HepG2 (cell line): ENCODE measurements around the gene APOM. TPM values are rescaled to one million over a fixed set of nuclear protein-coding genes. Genes with fewer than 3 reads are reported as not detected.

Source experiments
- ATAC-seq: fragments of 200-7000 bp; cut with Tn5 transposase; 3 replicates; pipeline ENCODE4 v1.9.1; 2020; ENCODE audit warnings: mild to moderate bottlenecking, moderate library complexity
- BruUV-seq: library from RNA; stranded (reverse); fragments of 400-500 nt; replicated peaks from 2 replicates; lab custom pipeline; 2021; lab: Mats Ljungman, UMichigan
- CTCF ChIA-PET: fragments of 300-600 bp; formaldehyde crosslinking; extraction: SDS; loops from one replicate; lab custom pipeline; 2021; ENCODE audit warnings: low total read pairs, inconsistent platforms, low intra/inter-chr PET ratio; lab: Yijun Ruan, JAX
- POLR2A ChIA-PET: fragments of 350-600 bp; sonication (Branson Sonifier 250); formaldehyde crosslinking; loops from one replicate; lab custom pipeline; 2020; ENCODE audit warnings: antibody characterized with exemption, inconsistent platforms; lab: Yijun Ruan, JAX
- DNase-seq: peaks from one replicate; pipeline ENCODE4 v3.0.0-alpha.2; 2015; ENCODE audit warnings: low spot score
- FAIRE-seq: peaks from 3 replicates; lab custom pipeline; 2011; peaks lifted over from hg19 to GRCh38; lab: Jason Lieb, UNC
- H2AFZ ChIP-seq: one replicate; pipeline ENCODE4 v1.6.1; 2011; ENCODE audit warnings: low read length, inconsistent platforms
- H3K27ac ChIP-seq: fragments of 300-600 bp; 3 replicates; pipeline ENCODE4 v1.8.0; 2011; ENCODE audit warnings: mixed run types, mild to moderate bottlenecking, mixed read lengths, low read length, inconsistent platforms; ENCODE audit not compliant: insufficient read depth; ENCODE audit errors: extremely low read length
- H3K27me3 ChIP-seq, 2 experiments: fragments of 200-600 bp in 1 of 2; 2 replicates in 1 of 2; 3 replicates in 1 of 2; pipeline versions ENCODE4 v1.6.0 to v1.8.0; 2011; ENCODE audit warnings: low read length in 2 of 2, mild to moderate bottlenecking in 2 of 2, moderate library complexity in 2 of 2, inconsistent platforms in 1 of 2; ENCODE audit not compliant: insufficient read depth in 2 of 2, control insufficient read depth in 1 of 2
- H3K36me3 ChIP-seq, 2 experiments: fragments of 200-600 bp in 1 of 2; replicated peaks in 1 of 2; 2 replicates in 1 of 2; 3 replicates in 1 of 2; pipeline versions ENCODE4 v1.5.1 to v1.8.0; 2011; ENCODE audit warnings: low read length in 2 of 2, inconsistent platforms in 1 of 2; ENCODE audit not compliant: insufficient read depth in 2 of 2, control insufficient read depth in 1 of 2
- H3K4me1 ChIP-seq: 2 replicates; pipeline ENCODE4 v1.5.1; 2012; ENCODE audit warnings: low read length, inconsistent platforms; ENCODE audit not compliant: insufficient read depth
- H3K4me2 ChIP-seq: 2 replicates; pipeline ENCODE4 v1.6.0; 2011; ENCODE audit warnings: low read depth, low read length, inconsistent platforms
- H3K4me3 ChIP-seq, 3 experiments: fragments of 200-600 bp in 1 of 3; sonication (generic), shearing (Covaris generic) in 1 of 3; replicated peaks in 1 of 3; 2 replicates each; pipeline ENCODE4 v1.5.1; 2011 to 2016; ENCODE audit warnings: low read length in 3 of 3, inconsistent platforms in 2 of 3, low read depth in 2 of 3, mild to moderate bottlenecking in 2 of 3, control low read depth in 1 of 3, mixed read lengths in 1 of 3; ENCODE audit not compliant: insufficient read depth in 1 of 3
- H3K79me2 ChIP-seq: one replicate; pipeline ENCODE4 v1.6.1; 2011; ENCODE audit warnings: low read length, inconsistent platforms; ENCODE audit not compliant: insufficient read depth
- H3K9ac ChIP-seq: 2 replicates; pipeline ENCODE4 v1.6.0; 2011; ENCODE audit warnings: mild to moderate bottlenecking, low read depth, low read length, inconsistent platforms; ENCODE audit not compliant: insufficient read depth
- H3K9me3 ChIP-seq: 2 replicates; pipeline ENCODE4 v1.5.1; 2012; ENCODE audit warnings: mild to moderate bottlenecking, low read length
- H4K20me1 ChIP-seq: 2 replicates; pipeline ENCODE4 v1.6.0; 2011; ENCODE audit warnings: inconsistent platforms, mild to moderate bottlenecking, low read length, moderate library complexity; ENCODE audit not compliant: insufficient read depth
- BORCS8-MEF2B ChIP-seq: sonication (generic); formaldehyde crosslinking; IDR thresholded peaks from 2 replicates; pipeline ENCODE4 v1.8.0; 2022; ENCODE audit warnings: mild to moderate bottlenecking, missing genetic modification reagents
- MEIS1 ChIP-seq: sonication (generic); formaldehyde crosslinking; IDR thresholded peaks from 2 replicates; pipeline ENCODE4 v1.9.0; 2021; ENCODE audit warnings: mild to moderate bottlenecking, missing genetic modification reagents, moderate library complexity, borderline replicate concordance
- NFIC ChIP-seq: IDR thresholded peaks from 2 replicates; pipeline ENCODE4 v1.6.1; 2012; ENCODE audit warnings: mild to moderate bottlenecking, low read length, inconsistent platforms
- NR2C2 ChIP-seq: sonication (generic); formaldehyde crosslinking; IDR thresholded peaks from 2 replicates; pipeline ENCODE4 v1.4.0; 2020; ENCODE audit warnings: missing genetic modification reagents, mild to moderate bottlenecking, moderate library complexity, borderline replicate concordance
- RFXANK ChIP-seq: IDR thresholded peaks from 2 replicates; pipeline ENCODE4 v1.6.1; 2016
- SP4 ChIP-seq: sonication (generic); formaldehyde crosslinking; IDR thresholded peaks from 2 replicates; pipeline ENCODE4 v1.8.1; 2023; ENCODE audit warnings: mild to moderate bottlenecking, missing genetic modification reagents
- TBX2 ChIP-seq: sonication (generic); formaldehyde crosslinking; IDR thresholded peaks from 2 replicates; pipeline ENCODE4 v1.5.0; 2020; ENCODE audit warnings: missing genetic modification reagents, mild to moderate bottlenecking, borderline replicate concordance
- TOE1 ChIP-seq: sonication (generic); formaldehyde crosslinking; IDR thresholded peaks from 2 replicates; pipeline ENCODE4 v1.4.0; 2020; ENCODE audit warnings: mild to moderate bottlenecking, missing genetic modification reagents
- ZNF333 ChIP-seq: sonication (generic); formaldehyde crosslinking; IDR thresholded peaks from 2 replicates; pipeline ENCODE4 v1.4.0; 2020; ENCODE audit warnings: mild to moderate bottlenecking, missing genetic modification reagents, borderline replicate concordance
- ZNF34 ChIP-seq: sonication (generic); formaldehyde crosslinking; IDR thresholded peaks from 2 replicates; pipeline ENCODE4 v1.4.0; 2020; ENCODE audit warnings: mild to moderate bottlenecking, missing genetic modification reagents, borderline replicate concordance
- ZNF614 ChIP-seq: IDR thresholded peaks from 2 replicates; pipeline ENCODE4 v1.6.1; 2018; ENCODE audit warnings: missing biosample characterization, missing genetic modification reagents, inconsistent platforms, borderline replicate concordance
- ZNF724P ChIP-seq: sonication (generic); formaldehyde crosslinking; IDR thresholded peaks from 2 replicates; pipeline ENCODE4 v1.8.0; 2022; ENCODE audit warnings: missing genetic modification reagents, borderline replicate concordance
- ZNF737 ChIP-seq: sonication (generic); formaldehyde crosslinking; IDR thresholded peaks from 2 replicates; pipeline ENCODE4 v1.5.0; 2020; ENCODE audit warnings: missing genetic modification reagents, mild to moderate bottlenecking, borderline replicate concordance
- ZSCAN9 ChIP-seq: IDR thresholded peaks from 2 replicates; pipeline ENCODE4 v1.6.1; 2016; ENCODE audit warnings: borderline replicate concordance
- WGBS: methylation state at CpG from one replicate; pipeline ENCODE4 v1.1.6; 2017; ENCODE audit warnings: low lambda C conversion rate; 5-methylcytosine and 5-hydroxymethylcytosine counted together
- in situ Hi-C: cut with HindIII; loops from 2 replicates; pipeline ENCODE4 v1.10.0; 2017; ENCODE audit warnings: low pct_unique_long_range_greater_than_20kb; ENCODE audit not compliant: extremely low pct_ligation_motif_present
- intact Hi-C: fragments of 100-400 bp; cut with micrococcal nuclease; formaldehyde crosslinking; loops from one replicate; pipeline ENCODE4 v1.10.0; 2022; ENCODE audit not compliant: unreplicated experiment
- polyA plus RNA-seq, 8 experiments: library from polyadenylated mRNA; depleted of rRNA in 3 of 8; stranded (reverse) in 7 of 8; unstranded in 1 of 8; fragments of >200 nt; fragmentation: Illumina TruSeq in 4 of 8; extraction: Trizol in 4 of 8; gene quantifications; 2 replicates each; pipeline versions ENCODE4 v1.2.1 to v1.2.3, GENCODE V29; 2011 to 2016; ENCODE audit warnings: low read depth in 4 of 8, missing spikeins in 1 of 8, mixed read lengths in 1 of 8; ENCODE audit not compliant: insufficient read depth in 1 of 8
- total RNA-seq, 5 experiments: library from RNA; depleted of rRNA; stranded (reverse); fragments of >200 nt; fragmentation: Illumina TruSeq; extraction: Trizol; gene quantifications; 2 replicates each; pipeline ENCODE4 v1.2.3, GENCODE V29; 2016; ENCODE audit warnings: low read depth in 1 of 5
- TF ChIP-seq, protein P1 (sequence below): sonication (generic); formaldehyde crosslinking; IDR thresholded peaks from 2 replicates; pipeline ENCODE4 v1.5.1; 2020; ENCODE audit warnings: missing genetic modification reagents, mild to moderate bottlenecking, borderline replicate concordance
- TF ChIP-seq, protein P2 (sequence below): sonication (generic); formaldehyde crosslinking; IDR thresholded peaks from 2 replicates; pipeline ENCODE4 v1.9.0; 2021; ENCODE audit warnings: missing genetic modification reagents, mild to moderate bottlenecking, borderline replicate concordance

APOM gene
- total and polyA plus RNA-seq, 2 of the 13 experiments (the other 11 are each of a cell fraction or from before 2014, with no cell fraction given), result 98.2 to 1,140 TPM

DNA sequence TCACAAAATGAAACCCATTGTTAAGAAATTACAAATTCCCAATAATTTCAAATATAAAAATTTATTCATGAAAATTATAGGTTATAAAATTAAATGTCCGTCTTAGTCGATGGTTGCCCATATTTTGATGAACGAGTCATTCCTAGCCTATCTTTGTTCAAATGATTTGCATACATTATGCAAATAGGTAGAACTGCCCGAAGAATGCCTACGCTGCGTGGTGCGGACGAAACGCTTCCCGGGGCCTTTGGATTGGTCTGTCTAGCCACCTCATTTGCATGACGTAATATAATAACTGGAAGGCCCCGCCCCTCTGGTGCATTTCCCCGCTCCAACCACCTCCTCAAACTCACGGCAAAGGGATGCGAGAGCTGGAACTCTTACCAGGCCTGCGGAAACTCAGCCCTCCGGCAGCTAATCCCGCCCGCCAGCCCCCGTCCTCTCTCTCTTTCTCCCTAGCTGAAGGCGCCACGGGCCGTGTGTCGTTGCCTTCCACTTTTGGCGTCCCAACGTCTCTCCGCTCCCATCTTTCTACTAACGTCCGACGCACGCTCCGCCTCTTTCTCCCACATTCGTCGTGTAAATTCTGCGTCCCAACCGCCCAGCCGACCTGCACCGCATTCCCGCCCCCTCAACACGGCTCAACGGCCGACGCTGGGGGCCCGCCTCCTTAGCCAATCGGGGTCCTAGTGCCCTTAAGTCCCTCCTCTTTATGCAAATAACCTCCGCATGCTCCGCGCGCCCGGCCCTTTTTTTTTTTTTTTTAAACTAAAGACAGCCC lies 35.7 kb upstream of the APOM start:
- FAIRE-seq, result peak; percentile 80
- H2AFZ ChIP-seq, result no peak overlapping the region
- peak; percentile 90 for ATAC-seq
- TF ChIP-seq ZSCAN9 (CRISPR knock-in tag), result peak; percentile 66; the same call in 1 of the 2 replicates
- TF ChIP-seq, protein P1, sequence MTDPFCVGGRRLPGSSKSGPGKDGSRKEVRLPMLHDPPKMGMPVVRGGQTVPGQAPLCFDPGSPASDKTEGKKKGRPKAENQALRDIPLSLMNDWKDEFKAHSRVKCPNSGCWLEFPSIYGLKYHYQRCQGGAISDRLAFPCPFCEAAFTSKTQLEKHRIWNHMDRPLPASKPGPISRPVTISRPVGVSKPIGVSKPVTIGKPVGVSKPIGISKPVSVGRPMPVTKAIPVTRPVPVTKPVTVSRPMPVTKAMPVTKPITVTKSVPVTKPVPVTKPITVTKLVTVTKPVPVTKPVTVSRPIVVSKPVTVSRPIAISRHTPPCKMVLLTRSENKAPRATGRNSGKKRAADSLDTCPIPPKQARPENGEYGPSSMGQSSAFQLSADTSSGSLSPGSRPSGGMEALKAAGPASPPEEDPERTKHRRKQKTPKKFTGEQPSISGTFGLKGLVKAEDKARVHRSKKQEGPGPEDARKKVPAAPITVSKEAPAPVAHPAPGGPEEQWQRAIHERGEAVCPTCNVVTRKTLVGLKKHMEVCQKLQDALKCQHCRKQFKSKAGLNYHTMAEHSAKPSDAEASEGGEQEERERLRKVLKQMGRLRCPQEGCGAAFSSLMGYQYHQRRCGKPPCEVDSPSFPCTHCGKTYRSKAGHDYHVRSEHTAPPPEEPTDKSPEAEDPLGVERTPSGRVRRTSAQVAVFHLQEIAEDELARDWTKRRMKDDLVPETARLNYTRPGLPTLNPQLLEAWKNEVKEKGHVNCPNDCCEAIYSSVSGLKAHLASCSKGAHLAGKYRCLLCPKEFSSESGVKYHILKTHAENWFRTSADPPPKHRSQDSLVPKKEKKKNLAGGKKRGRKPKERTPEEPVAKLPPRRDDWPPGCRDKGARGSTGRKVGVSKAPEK (CRISPR knock-in tag), result no peak
- no peak for TF ChIP-seq ZNF724P (CRISPR knock-in tag)
- 0 out of 2 replicates have a peak, but pooled peaks have one; percentile 21 for TF ChIP-seq TOE1 (CRISPR knock-in tag)
- peak; percentile 97 for TF ChIP-seq SP4 (CRISPR knock-in tag)
- TF ChIP-seq ZNF34 (CRISPR knock-in tag), result 0 out of 2 replicates have a peak, but pooled peaks have one; percentile 61
- peak; percentile 87; the same call in 1 of the 2 replicates for TF ChIP-seq MEIS1
- no peak for TF ChIP-seq ZNF614 (CRISPR knock-in tag)
- no peak for TF ChIP-seq ZNF737 (CRISPR knock-in tag)
- TF ChIP-seq RFXANK (CRISPR knock-in tag), result no peak
- TF ChIP-seq NR2C2 (CRISPR knock-in tag), result peak; percentile 37; the same call in 1 of the 2 replicates
- TF ChIP-seq BORCS8-MEF2B (CRISPR knock-in tag), result peak; percentile 93
- TF ChIP-seq, protein P2, sequence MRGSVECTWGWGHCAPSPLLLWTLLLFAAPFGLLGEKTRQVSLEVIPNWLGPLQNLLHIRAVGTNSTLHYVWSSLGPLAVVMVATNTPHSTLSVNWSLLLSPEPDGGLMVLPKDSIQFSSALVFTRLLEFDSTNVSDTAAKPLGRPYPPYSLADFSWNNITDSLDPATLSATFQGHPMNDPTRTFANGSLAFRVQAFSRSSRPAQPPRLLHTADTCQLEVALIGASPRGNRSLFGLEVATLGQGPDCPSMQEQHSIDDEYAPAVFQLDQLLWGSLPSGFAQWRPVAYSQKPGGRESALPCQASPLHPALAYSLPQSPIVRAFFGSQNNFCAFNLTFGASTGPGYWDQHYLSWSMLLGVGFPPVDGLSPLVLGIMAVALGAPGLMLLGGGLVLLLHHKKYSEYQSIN (CRISPR knock-in tag), result no peak
- no peak for TF ChIP-seq ZNF333
- peak; percentile 97 for TF ChIP-seq TBX2 (CRISPR knock-in tag)
- no peak for TF ChIP-seq NFIC

More for the DNA sequence above, 35.7 kb upstream of the APOM start:
- Histone ChIP-seq H3K27ac (peak overlapping the region; percentile 98), H3K36me3 (peaks cover 16 to 25% of the 10 kb centered on the region in 2 experiments), H4K20me1 (peaks cover 8% of the 10 kb centered on the region; the same call in 1 of the 2 replicates), H3K4me1 (peaks cover 36% of the 10 kb centered on the region), H3K4me2 (peak overlapping the region; percentile 94), H3K4me3 (peak overlapping the region; percentile 63 to 92 (median 75)), H3K27me3 (no peaks in the 10 kb centered on the region; a peak in 1 of 5 replicates), H3K9ac (peak overlapping the region; percentile 93), H3K79me2 (peaks cover 37% of the 10 kb centered on the region), H3K9me3 (no peaks in the 10 kb centered on the region)
- DNase-seq, result peak; percentile 99
- TSS peak; percentile 99 for BruUV-seq
- CTCF ChIA-PET, result no interaction called here
- in situ Hi-C loops (no loop called here), intact Hi-C loops (loop anchor here (1.0 to 5.0 kb wide), 2 partner anchors 32 to 47 kb away; partner anchors contain the start of genes BAG6, CSNK2B and LY6G5B)
- WGBS, result 1% methylated on average over 50 of the region's 50 CpGs
- POLR2A ChIA-PET, result interaction anchor here (0.6 to 4.8 kb wide), 13 partner anchors 9 to 339 kb away, joined by 3 to 78 read pairs (median 4); partner anchors contain the start of genes ABHD16A, APOM, BAG6 and CSNK2B
